Fibroblast of the aortic adventitia (primary cell): ENCODE measurements around the gene NUP205. TPM values are rescaled to one million over a fixed set of nuclear protein-coding genes. Genes with fewer than 3 reads are reported as not detected.

Source experiments
- DNase-seq: peaks from one replicate; pipeline ENCODE4 v3.0.0-alpha.2; 2010; ENCODE audit warnings: low read depth
- H3K4me3 ChIP-seq: 2 replicates; pipeline ENCODE4 v1.5.1; 2011; ENCODE audit warnings: low read depth, mild to moderate bottlenecking, control low read depth, low read length, moderate library complexity
- CTCF ChIP-seq: IDR thresholded peaks from 2 replicates; pipeline ENCODE4 v1.5.1; 2011; ENCODE audit warnings: mild to moderate bottlenecking, low read length, control low read depth, inconsistent platforms; ENCODE audit not compliant: insufficient read depth
- total RNA-seq: library from RNA; depleted of rRNA; stranded (reverse); fragments of >200 nt; gene quantifications from 2 replicates; pipeline ENCODE4 v1.2.3, GENCODE V29; 2012; ENCODE audit warnings: low replicate concordance

NUP205 gene
- total RNA-seq, 1 donor: 78.4 TPM

- DNase-seq: no peak
- no peak for TF ChIP-seq CTCF
- no peak overlapping the region for H3K4me3 ChIP-seq
Observed at GRCh38 chr7:135682191-135682590, 124.5 kb downstream of the NUP205 start.

GRCh38 chr7:135683609-135684008, 125.9 kb downstream of the NUP205 start:
- DNase-seq: no peak
- H3K4me3 ChIP-seq: no peak overlapping the region
- no peak for TF ChIP-seq CTCF

DNA sequence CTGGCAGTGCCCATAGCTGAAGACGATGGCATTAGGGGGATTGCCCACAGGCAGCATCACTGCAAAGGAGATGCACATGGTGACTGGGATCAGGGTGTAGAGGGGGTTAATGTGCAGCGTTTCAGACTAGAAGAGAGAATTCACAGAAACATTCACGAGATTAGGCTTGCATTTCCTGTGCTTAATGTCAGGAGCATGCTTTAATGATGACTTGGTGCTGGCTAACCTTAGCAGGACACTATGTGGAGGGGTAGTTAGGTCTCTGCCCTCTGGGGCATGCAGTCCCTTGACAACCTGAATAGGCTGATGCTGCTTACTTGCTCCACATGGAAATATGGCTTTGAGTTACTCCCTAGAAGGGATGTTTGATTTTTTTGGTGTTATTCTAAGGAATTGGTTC, 126.4 kb downstream of the NUP205 start:
- no peak for TF ChIP-seq CTCF
- H3K4me3 ChIP-seq: no peak overlapping the region
- peak; percentile 40 for DNase-seq

GRCh38 chr7:135684699-135685098, 127.0 kb downstream of the NUP205 start:
- H3K4me3 ChIP-seq: no peak overlapping the region
- no peak for DNase-seq
- no peak for TF ChIP-seq CTCF

DNA sequence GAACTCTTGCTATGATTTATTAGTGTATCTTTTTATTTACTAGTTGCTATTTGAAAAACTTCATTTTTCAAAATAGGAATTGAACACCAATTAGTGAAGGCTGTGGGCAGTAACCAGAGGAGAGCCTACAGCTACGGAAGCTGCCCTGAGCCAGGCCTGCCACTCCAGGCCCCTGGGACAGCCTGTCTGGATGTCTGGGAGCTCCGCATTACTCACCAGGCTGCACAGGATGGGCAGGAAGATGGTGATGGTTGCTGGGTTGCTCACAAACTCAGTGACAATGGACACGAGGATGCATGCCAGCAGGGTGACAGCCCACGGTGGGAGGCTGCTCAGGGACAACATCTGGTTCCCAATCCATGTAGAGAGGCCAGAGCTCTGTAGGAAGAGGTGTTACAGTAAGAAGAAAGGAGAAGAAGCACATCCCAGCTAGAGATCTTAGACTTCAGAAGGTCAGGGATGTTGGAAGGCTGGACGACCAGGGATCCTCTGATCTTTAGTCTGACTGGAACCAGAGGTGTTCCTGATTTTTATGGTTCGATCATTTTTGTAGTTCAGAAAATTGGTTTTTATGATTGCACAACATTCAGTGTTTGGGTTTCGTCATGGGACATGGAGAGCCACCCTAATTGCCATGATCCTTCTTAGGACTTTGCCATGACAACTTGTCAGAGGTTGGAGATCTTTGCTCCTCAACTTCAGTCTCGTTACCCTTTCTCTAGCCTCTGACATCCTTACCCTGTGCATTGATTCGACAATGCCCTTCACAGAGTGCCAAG, 127.8 kb downstream of the NUP205 start:
- no peak for TF ChIP-seq CTCF
- no peak overlapping the region for H3K4me3 ChIP-seq
- DNase-seq: no peak

DNA sequence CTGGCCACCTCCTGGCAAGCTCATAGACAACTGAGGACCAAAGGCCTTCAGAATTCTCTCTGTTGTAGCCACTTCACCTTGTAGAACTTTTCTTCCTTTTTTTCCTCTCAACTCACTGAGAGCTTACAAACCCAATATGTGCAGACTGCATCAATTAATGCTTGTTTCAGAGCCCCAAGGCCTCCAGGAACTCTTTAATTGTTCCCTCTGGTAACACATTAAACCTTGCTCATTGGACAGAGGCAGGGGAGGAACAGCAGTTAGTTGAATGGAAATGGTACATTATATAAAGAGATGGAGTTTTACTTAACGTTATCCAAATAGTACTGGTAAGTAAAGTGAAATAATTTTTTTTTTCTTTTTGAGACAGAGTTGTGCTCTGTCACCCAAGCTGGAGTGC, 129.7 kb downstream of the NUP205 start:
- DNase-seq: no peak
- no peak for TF ChIP-seq CTCF
- no peak overlapping the region for H3K4me3 ChIP-seq

DNA sequence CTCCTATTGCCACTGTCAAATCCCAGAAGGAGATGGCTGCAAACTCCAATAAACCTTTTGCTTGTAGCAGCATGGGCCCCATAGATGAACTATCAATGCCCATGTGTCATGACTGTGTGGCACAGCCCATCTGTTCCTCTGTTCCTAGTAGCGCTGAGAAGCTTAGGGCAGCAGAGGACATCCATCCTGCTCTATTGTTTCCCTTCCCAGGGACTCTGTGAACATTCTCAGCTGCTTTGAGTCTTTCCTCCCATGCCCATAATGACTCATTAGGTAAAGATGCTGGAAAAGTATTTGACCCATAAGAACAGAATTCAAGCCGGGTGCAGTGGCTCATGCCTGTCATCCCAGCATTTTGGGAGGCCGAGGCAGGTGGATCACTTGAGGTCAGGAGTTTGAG, 132.8 kb downstream of the NUP205 start:
- DNase-seq: peak; percentile 47
- no peak for TF ChIP-seq CTCF
- H3K4me3 ChIP-seq: no peak overlapping the region
